PC-9 (cell line): Measurements from ENCODE around the gene MRPS24. TPM values are rescaled to one million over a fixed set of nuclear protein-coding genes. Genes with fewer than 3 reads are reported as not detected.

Source experiments
- BruUV-seq: library from RNA; stranded (reverse); fragments of 400-500 nt; replicated peaks from 2 replicates; lab custom pipeline; 2021; lab: Mats Ljungman, UMichigan
- CTCF ChIA-PET: fragments of 300-600 bp; sonication (Branson Sonifier 250); formaldehyde crosslinking; loops from one replicate; lab custom pipeline; 2022; ENCODE audit warnings: antibody characterized with exemption; lab: Charles Lee
- POLR2A ChIA-PET: fragments of 300-600 bp; sonication (Branson Sonifier 250); formaldehyde crosslinking; loops from one replicate; lab custom pipeline; 2022; ENCODE audit warnings: antibody characterized with exemption; ENCODE audit not compliant: unreplicated experiment; lab: Charles Lee
- DNase-seq, 2 experiments: peaks; one replicate each; pipeline versions ENCODE4 v3.0.0 to v3.0.0-alpha.2; 2015 to 2022; ENCODE audit warnings: mixed read lengths in 1 of 2
- H2AFZ ChIP-seq: fragments of 200-600 bp; sonication (generic); 2 replicates; pipeline ENCODE4 v1.8.1; 2017; ENCODE audit warnings: antibody characterized with exemption
- H3F3A ChIP-seq: fragments of 200-600 bp; sonication (generic); 2 replicates; pipeline ENCODE4 v1.8.1; 2017; ENCODE audit warnings: antibody characterized with exemption, mild to moderate bottlenecking, low read depth; ENCODE audit not compliant: insufficient read depth
- H3K27ac ChIP-seq: fragments of 200-600 bp; sonication (generic); 2 replicates; pipeline ENCODE4 v1.6.1; 2016; ENCODE audit warnings: mixed run types
- H3K27me3 ChIP-seq: fragments of 200-600 bp; sonication (generic); 2 replicates; pipeline ENCODE4 v1.6.1; 2016; ENCODE audit warnings: low read depth, mixed run types; ENCODE audit not compliant: insufficient read depth
- H3K36me3 ChIP-seq: fragments of 200-600 bp; sonication (generic); 2 replicates; pipeline ENCODE4 v1.6.1; 2016; ENCODE audit warnings: low read depth, mixed run types
- H3K4me1 ChIP-seq: fragments of 200-600 bp; sonication (generic); replicated peaks from 2 replicates; pipeline ENCODE4 v1.6.1; 2016; ENCODE audit warnings: mixed run types; ENCODE audit not compliant: insufficient read depth
- H3K4me2 ChIP-seq: fragments of 200-600 bp; sonication (generic); 2 replicates; pipeline ENCODE4 v1.6.1; 2017; ENCODE audit warnings: mixed run types
- H3K4me3 ChIP-seq: fragments of 200-600 bp; sonication (generic); 2 replicates; pipeline ENCODE4 v1.6.1; 2016; ENCODE audit warnings: mixed run types
- H3K79me2 ChIP-seq: fragments of 200-600 bp; sonication (generic); 2 replicates; pipeline ENCODE4 v1.6.1; 2017; ENCODE audit warnings: low read depth, mixed run types
- H3K9me2 ChIP-seq: fragments of 200-600 bp; sonication (generic); 2 replicates; pipeline ENCODE4 v1.8.1; 2017; ENCODE audit warnings: mild to moderate bottlenecking; ENCODE audit not compliant: insufficient read depth
- H3K9me3 ChIP-seq: fragments of 200-600 bp; sonication (generic); 2 replicates; pipeline ENCODE4 v1.8.1; 2016; ENCODE audit warnings: low read depth; ENCODE audit not compliant: insufficient read depth
- H4K20me1 ChIP-seq: fragments of 200-600 bp; sonication (generic); 2 replicates; pipeline ENCODE4 v1.8.1; 2017; ENCODE audit not compliant: insufficient read depth
- EZH2 ChIP-seq: fragments of 200-600 bp; sonication (generic); IDR thresholded peaks from 2 replicates; pipeline ENCODE4 v1.8.0; 2017; ENCODE audit warnings: antibody characterized with exemption, low read depth
- intact Hi-C: fragments of 100-400 bp; cut with micrococcal nuclease; formaldehyde crosslinking; loops from one replicate; pipeline ENCODE4 v1.10.0; 2022; ENCODE audit not compliant: unreplicated experiment
- total RNA-seq: library from RNA; stranded (reverse); gene quantifications from 2 replicates; pipeline ENCODE4 v1.2.3, GENCODE V29; 2021
- TF ChIP-seq, protein P1 (sequence below): fragments of 200-600 bp; sonication (generic); conservative IDR thresholded peaks from 2 replicates; pipeline ENCODE4 v1.6.1; 2017; ENCODE audit warnings: mixed run types, antibody characterized with exemption, mild to moderate bottlenecking, moderate library complexity

Gene MRPS24
- total RNA-seq, 1 experiment from 2014 or later = 239 TPM

DNA sequence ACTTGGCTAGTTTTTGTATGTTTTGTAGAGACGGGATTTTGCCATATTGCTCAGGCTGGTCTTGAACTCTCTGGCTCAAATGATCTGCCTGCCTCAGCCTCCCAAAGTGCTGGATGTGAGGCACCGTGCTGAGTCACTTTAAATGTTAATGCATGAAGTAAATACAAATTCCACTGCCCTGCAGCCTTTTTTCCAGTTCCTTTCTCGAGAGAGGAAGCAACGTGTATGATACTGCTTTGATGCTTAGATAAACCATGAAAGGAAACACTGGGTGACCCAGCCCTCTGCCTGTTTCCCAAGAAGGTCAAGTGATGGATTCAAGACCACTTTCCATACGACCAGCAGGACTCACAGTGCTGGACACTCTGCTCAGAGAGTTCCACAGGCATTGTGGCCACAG lies 11.3 kb upstream of the MRPS24 start:
- peaks cover 5% of the 10 kb centered on the region; the same call in 1 of the 2 replicates for H4K20me1 ChIP-seq
- CTCF ChIA-PET = no interaction called here
- POLR2A ChIA-PET = no interaction called here
- no peaks in the 10 kb centered on the region for H3K9me2 ChIP-seq
- intact Hi-C loops = no loop called here
- no peak for TF ChIP-seq EZH2
- peaks cover 73% of the 10 kb centered on the region for H3K36me3 ChIP-seq
- 0 out of 2 replicates have a peak, but pooled peaks cover 5% of the 10 kb centered on the region for H3K79me2 ChIP-seq
- H3K27ac ChIP-seq = no peak overlapping the region
- no peak for DNase-seq
- no peaks in the 10 kb centered on the region; the same call in 1 of the 2 replicates for H3F3A ChIP-seq
- H3K4me2 ChIP-seq = no peak overlapping the region
- H3K27me3 ChIP-seq = no peaks in the 10 kb centered on the region
- no peaks in the 10 kb centered on the region for H3K4me1 ChIP-seq
- H3K9me3 ChIP-seq = no peaks in the 10 kb centered on the region
- no TSS peak for BruUV-seq
- H2AFZ ChIP-seq = no peak overlapping the region
- no peak overlapping the region for H3K4me3 ChIP-seq

DNA sequence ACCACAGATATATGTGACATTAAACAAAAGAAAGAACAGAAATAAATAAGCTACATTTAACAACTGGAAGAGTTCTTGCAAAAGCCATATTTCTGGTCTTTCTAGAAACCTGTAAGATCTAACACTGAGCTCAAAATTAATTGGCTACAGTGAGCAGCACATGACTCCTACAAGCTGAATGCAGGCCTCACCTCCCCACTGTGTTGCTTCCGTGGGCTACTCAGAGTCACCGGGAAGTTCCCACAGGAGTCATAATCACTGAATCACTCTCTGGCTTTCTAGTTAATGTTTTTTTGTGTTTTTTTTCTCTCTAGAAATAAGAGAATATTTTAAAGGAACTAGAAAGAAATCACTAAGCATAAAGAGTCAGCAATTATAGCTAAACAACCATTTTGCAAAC lies 10.2 kb upstream of the MRPS24 start:
- peaks cover 68% of the 10 kb centered on the region for H3K36me3 ChIP-seq
- ChIA-PET CTCF (interaction anchor here (0.6 to 0.7 kb wide), 2 partner anchors 15 to 33 kb away, joined by 3 read pairs; no protein-coding TSS in a partner anchor), POLR2A (interaction anchor here (0.7 kb wide), 1 partner anchor 45 kb away, joined by 5 read pairs; no protein-coding TSS in a partner anchor)
- peaks cover 8% of the 10 kb centered on the region for H3K4me1 ChIP-seq
- no peaks in the 10 kb centered on the region for H3K9me3 ChIP-seq
- H3K27me3 ChIP-seq = no peaks in the 10 kb centered on the region
- peaks cover 5% of the 10 kb centered on the region; the same call in 1 of the 2 replicates for H4K20me1 ChIP-seq
- H3K4me2 ChIP-seq = no peak overlapping the region
- intact Hi-C loops = no loop called here
- H3K79me2 ChIP-seq = no peaks in the 10 kb centered on the region
- DNase-seq = no peak
- no TSS peak for BruUV-seq
- no peak overlapping the region for H2AFZ ChIP-seq
- H3K4me3 ChIP-seq = no peak overlapping the region
- TF ChIP-seq EZH2 = no peak
- TF ChIP-seq, protein P1, sequence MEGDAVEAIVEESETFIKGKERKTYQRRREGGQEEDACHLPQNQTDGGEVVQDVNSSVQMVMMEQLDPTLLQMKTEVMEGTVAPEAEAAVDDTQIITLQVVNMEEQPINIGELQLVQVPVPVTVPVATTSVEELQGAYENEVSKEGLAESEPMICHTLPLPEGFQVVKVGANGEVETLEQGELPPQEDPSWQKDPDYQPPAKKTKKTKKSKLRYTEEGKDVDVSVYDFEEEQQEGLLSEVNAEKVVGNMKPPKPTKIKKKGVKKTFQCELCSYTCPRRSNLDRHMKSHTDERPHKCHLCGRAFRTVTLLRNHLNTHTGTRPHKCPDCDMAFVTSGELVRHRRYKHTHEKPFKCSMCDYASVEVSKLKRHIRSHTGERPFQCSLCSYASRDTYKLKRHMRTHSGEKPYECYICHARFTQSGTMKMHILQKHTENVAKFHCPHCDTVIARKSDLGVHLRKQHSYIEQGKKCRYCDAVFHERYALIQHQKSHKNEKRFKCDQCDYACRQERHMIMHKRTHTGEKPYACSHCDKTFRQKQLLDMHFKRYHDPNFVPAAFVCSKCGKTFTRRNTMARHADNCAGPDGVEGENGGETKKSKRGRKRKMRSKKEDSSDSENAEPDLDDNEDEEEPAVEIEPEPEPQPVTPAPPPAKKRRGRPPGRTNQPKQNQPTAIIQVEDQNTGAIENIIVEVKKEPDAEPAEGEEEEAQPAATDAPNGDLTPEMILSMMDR = no peak
- peaks cover 6% of the 10 kb centered on the region for H3F3A ChIP-seq
- no peaks in the 10 kb centered on the region for H3K9me2 ChIP-seq
- H3K27ac ChIP-seq = no peak overlapping the region

DNA sequence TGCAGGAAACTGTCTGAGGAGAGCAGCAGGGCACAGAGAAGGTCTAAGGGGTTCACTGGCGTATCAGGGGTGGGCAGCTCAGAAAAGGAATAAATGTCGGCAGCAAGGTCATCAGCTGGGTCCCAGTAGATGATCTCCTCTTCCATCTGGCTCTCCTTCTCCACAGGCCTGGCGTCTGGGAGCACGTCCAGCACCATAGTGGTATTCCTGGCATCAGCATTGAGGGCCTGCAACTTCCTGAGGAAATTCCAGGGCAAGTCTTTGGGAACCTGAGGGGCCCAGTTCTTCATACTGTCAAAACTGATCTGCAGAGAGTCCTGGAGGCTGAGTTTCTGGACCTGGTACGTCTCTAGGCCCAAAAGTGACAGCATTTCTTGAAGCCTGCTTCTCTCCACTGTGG lies 9.6 kb upstream of the MRPS24 start:
- no peak overlapping the region for H2AFZ ChIP-seq
- no peaks in the 10 kb centered on the region for H3K9me2 ChIP-seq
- TF ChIP-seq, protein P1 = no peak
- no peak for TF ChIP-seq EZH2
- no peaks in the 10 kb centered on the region for H3K9me3 ChIP-seq
- intact Hi-C loops = no loop called here
- H3K27me3 ChIP-seq = no peaks in the 10 kb centered on the region
- peaks cover 12% of the 10 kb centered on the region for H3F3A ChIP-seq
- ChIA-PET CTCF (no interaction called here), POLR2A (no interaction called here)
- H3K4me1 ChIP-seq = peaks cover 14% of the 10 kb centered on the region
- peaks cover 63% of the 10 kb centered on the region for H3K36me3 ChIP-seq
- H3K79me2 ChIP-seq = no peaks in the 10 kb centered on the region
- H4K20me1 ChIP-seq = peaks cover 5% of the 10 kb centered on the region; the same call in 1 of the 2 replicates
- BruUV-seq = no TSS peak
- H3K4me2 ChIP-seq = no peak overlapping the region
- no peak for DNase-seq
- no peak overlapping the region for H3K4me3 ChIP-seq
- no peak overlapping the region for H3K27ac ChIP-seq
